Measurements from ENCODE around the gene SLC18A3. TPM values are rescaled to one million over a fixed set of nuclear protein-coding genes. Genes with fewer than 3 reads are reported as not detected.

SLC18A3 gene
- total RNA-seq, result 1 to 10 TPM; 1.9 to 5.2 TPM
- 10 to 100 TPM; 17.0 to 19.9 TPM for polyA plus RNA-seq (ENCODE audit: insufficient read length in 2 of 2)
- long read RNA-seq, donor 1, transcript SLC18A3-201 (1 exons, 2,420 nt), result major isoform, 26 of 26 reads
- long read RNA-seq, donor 1, partial matches to known transcripts, result 0 of 26 reads
- long read RNA-seq, donor 1, other reads (novel, unspliced or antisense), result 0 of 26 reads
- long read RNA-seq, donor 2, transcript SLC18A3-201 (1 exons, 2,420 nt), result major isoform, 7 of 7 reads
- long read RNA-seq, donor 2, partial matches to known transcripts, result 0 of 7 reads
- long read RNA-seq, donor 2, other reads (novel, unspliced or antisense), result 0 of 7 reads
- long read RNA-seq, donor 3, transcript SLC18A3-201 (1 exons, 2,420 nt), result major isoform, 12 of 12 reads
- long read RNA-seq, donor 3, partial matches to known transcripts, result 0 of 12 reads
- long read RNA-seq, donor 3, other reads (novel, unspliced or antisense), result 0 of 12 reads
- long read RNA-seq, donor 4, result 0 reads

DNA sequence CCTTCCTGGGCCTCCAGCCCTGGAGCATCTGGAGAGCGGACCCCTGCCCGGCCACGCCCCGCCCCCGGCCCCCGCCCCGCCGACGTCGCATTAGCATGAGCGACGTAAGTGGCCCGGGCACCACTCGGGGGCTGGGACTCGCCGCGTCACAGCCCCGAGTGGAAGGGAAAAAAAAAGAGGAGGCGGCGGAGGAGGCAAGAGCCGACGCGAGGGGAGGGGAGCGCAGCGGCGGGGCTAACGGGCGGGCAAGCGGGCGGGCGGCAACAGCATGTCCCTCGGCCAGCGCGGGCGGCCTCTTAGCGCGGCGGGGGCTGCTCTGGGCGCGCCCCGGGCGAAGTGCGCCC is at the start of gene SLC18A3:
SLC18A3 (plus strand) TSS at position 197 of the 344 bp plus-strand sequence. CDS start 431 bp downstream, outside the sequence.
- no peaks in the 10 kb centered on the region for H3K36me3 ChIP-seq (ENCODE audit: control insufficient read depth, insufficient read depth, low read length)
- no peak within 1 kb of the TSS for H3K27ac ChIP-seq (ENCODE audit: low read depth, low read length)
- DNase-seq (ENCODE audit: low read depth in 4 of 6, low spot score in 6 of 6), result peak in 1 of 6 donors; percentile 65
- no peaks in the 10 kb centered on the region for H3K9me3 ChIP-seq (ENCODE audit: control insufficient read depth, insufficient read depth, low read length)
- H3K27me3 ChIP-seq (ENCODE audit: control insufficient read depth, insufficient read depth, low read length), result peaks cover 84% of the 10 kb centered on the region
- H3K4me1 ChIP-seq (ENCODE audit: control insufficient read depth, insufficient read depth, low read length), result peaks cover 79% of the 10 kb centered on the region
- H3K4me3 ChIP-seq (ENCODE audit: low read depth, low read length), result peak within 1 kb of the TSS; percentile 1
- 0% methylated on average over 43 of the region's 43 CpGs for WGBS (ENCODE audit: insufficient coverage)

DNA sequence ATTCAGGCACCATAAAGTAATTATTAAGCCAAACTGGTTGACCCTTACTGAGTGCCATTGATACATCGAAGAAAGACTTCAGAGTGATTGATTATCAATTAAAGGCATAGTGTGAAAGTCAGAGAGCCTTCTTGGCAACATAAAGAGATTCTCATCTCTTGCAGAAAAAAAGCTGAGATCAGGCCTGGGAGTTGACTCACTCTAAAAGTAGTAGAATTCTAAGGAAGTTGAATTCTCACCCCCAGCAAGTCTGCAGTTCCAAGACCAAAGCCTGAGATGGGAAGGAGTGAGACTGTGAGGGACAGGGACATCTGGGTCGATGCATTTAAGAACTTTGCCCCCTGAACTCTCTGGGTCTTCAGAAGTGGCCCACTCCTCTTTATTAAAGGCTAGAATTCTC is 49.6 kb upstream of the SLC18A3 start:
- H3K4me3 ChIP-seq (ENCODE audit: low read depth, low read length), result no peak overlapping the region
- 25% methylated on average over 1 of the region's 2 CpGs for WGBS (ENCODE audit: insufficient coverage)
- no peaks in the 10 kb centered on the region for H3K9me3 ChIP-seq (ENCODE audit: control insufficient read depth, insufficient read depth, low read length)

DNA sequence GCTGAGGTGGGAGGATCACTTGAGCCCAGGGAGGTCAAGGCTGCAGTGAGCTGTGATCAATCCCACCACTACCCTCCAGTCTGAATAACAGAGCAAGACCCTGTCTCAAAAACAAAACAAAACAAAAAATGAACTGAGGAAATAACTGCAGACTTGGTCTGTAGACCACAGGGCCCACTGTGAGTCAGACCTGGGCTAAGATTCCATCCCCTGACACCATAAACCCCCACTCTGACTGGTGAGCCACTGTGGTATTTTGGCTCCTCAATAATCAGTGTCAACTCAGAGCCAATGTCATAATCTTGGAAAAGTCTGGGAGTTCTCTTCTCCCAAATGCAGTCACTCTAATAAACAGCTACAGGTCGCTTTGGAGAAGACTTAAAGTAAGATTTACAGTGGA is 47.2 kb upstream of the SLC18A3 start:
- 40% methylated on average over 1 of the region's 1 CpG for WGBS (ENCODE audit: insufficient coverage)
- Histone ChIP-seq H3K27me3 (ENCODE audit: control insufficient read depth, insufficient read depth, low read length) (peaks cover 3% of the 10 kb centered on the region), H3K4me1 (ENCODE audit: control insufficient read depth, insufficient read depth, low read length) (no peaks in the 10 kb centered on the region), H3K27ac (ENCODE audit: low read depth, low read length) (no peak overlapping the region), H3K9me3 (ENCODE audit: control insufficient read depth, insufficient read depth, low read length) (no peaks in the 10 kb centered on the region), H3K36me3 (ENCODE audit: control insufficient read depth, insufficient read depth, low read length) (no peaks in the 10 kb centered on the region), H3K4me3 (ENCODE audit: low read depth, low read length) (no peak overlapping the region)
- no peak for DNase-seq (ENCODE audit: low read depth in 4 of 6, low spot score in 6 of 6)

More for the DNA sequence above, 49.6 kb upstream of the SLC18A3 start:
- Histone ChIP-seq H3K4me1 (ENCODE audit: control insufficient read depth, insufficient read depth, low read length) (no peaks in the 10 kb centered on the region), H3K27me3 (ENCODE audit: control insufficient read depth, insufficient read depth, low read length) (peaks cover 3% of the 10 kb centered on the region), H3K27ac (ENCODE audit: low read depth, low read length) (no peak overlapping the region), H3K36me3 (ENCODE audit: control insufficient read depth, insufficient read depth, low read length) (no peaks in the 10 kb centered on the region)
- no peak for DNase-seq (ENCODE audit: low read depth in 4 of 6, low spot score in 6 of 6)

DNA sequence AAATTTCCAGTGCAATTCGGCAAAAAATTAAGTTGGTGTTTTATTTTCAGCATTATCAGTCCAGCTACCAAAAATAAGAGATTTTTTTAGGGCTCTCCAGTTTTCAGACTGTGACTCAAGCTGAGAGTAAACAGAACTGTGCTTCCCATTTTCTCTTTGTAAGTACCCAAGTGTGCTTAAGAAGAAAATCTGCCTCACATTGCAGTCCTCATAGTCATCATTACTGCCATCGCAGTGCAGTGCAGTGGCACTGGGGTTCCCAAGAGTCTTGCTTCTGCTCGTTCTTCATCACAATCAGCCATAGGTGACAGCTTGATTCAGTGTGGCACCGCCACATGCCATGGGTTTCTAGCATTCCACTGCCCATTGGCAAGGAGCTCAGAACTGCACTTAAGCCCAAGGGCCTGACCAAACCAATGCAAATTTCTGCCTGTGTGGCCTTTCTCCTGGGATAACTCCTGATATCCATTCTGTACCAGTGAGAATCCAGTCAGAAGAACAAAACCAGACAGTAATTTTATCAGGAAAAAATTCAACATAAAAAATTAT is 45.6 kb upstream of the SLC18A3 start:
- Histone ChIP-seq H3K4me1 (ENCODE audit: control insufficient read depth, insufficient read depth, low read length) (no peaks in the 10 kb centered on the region), H3K27me3 (ENCODE audit: control insufficient read depth, insufficient read depth, low read length) (peaks cover 3% of the 10 kb centered on the region), H3K9me3 (ENCODE audit: control insufficient read depth, insufficient read depth, low read length) (no peaks in the 10 kb centered on the region), H3K36me3 (ENCODE audit: control insufficient read depth, insufficient read depth, low read length) (no peaks in the 10 kb centered on the region), H3K27ac (ENCODE audit: low read depth, low read length) (no peak overlapping the region), H3K4me3 (ENCODE audit: low read depth, low read length) (no peak overlapping the region)
- 82% methylated on average over 3 of the region's 4 CpGs for WGBS (ENCODE audit: insufficient coverage)
- no peak for DNase-seq (ENCODE audit: low read depth in 4 of 6, low spot score in 6 of 6)

GRCh38 chr10:49567810-49568209 is 42.3 kb upstream of the SLC18A3 start:
- Histone ChIP-seq H3K36me3 (ENCODE audit: control insufficient read depth, insufficient read depth, low read length) (no peaks in the 10 kb centered on the region), H3K9me3 (ENCODE audit: control insufficient read depth, insufficient read depth, low read length) (no peaks in the 10 kb centered on the region)
- no CpG with 5 or more reads among the region's 1 CpG for WGBS (ENCODE audit: insufficient coverage)

GRCh38 chr10:49568235-49568634 is 41.9 kb upstream of the SLC18A3 start:
- no peak for DNase-seq (ENCODE audit: low read depth in 4 of 6, low spot score in 6 of 6)
- H3K27me3 ChIP-seq (ENCODE audit: control insufficient read depth, insufficient read depth, low read length), result no peaks in the 10 kb centered on the region
- no peaks in the 10 kb centered on the region for H3K9me3 ChIP-seq (ENCODE audit: control insufficient read depth, insufficient read depth, low read length)
- H3K4me1 ChIP-seq (ENCODE audit: control insufficient read depth, insufficient read depth, low read length), result peaks cover 4% of the 10 kb centered on the region
- H3K4me3 ChIP-seq (ENCODE audit: low read depth, low read length), result no peak overlapping the region
- no peaks in the 10 kb centered on the region for H3K36me3 ChIP-seq (ENCODE audit: control insufficient read depth, insufficient read depth, low read length)
- WGBS (ENCODE audit: insufficient coverage), result 71% methylated on average over 2 of the region's 2 CpGs
- no peak overlapping the region for H3K27ac ChIP-seq (ENCODE audit: low read depth, low read length)

More at GRCh38 chr10:49567810-49568209, 42.3 kb upstream of the SLC18A3 start:
- H3K27me3 ChIP-seq (ENCODE audit: control insufficient read depth, insufficient read depth, low read length), result no peaks in the 10 kb centered on the region
- no peak overlapping the region for H3K27ac ChIP-seq (ENCODE audit: low read depth, low read length)
- peaks cover 4% of the 10 kb centered on the region for H3K4me1 ChIP-seq (ENCODE audit: control insufficient read depth, insufficient read depth, low read length)
- H3K4me3 ChIP-seq (ENCODE audit: low read depth, low read length), result no peak overlapping the region
- DNase-seq (ENCODE audit: low read depth in 4 of 6, low spot score in 6 of 6), result no peak

- DNase-seq (ENCODE audit: low read depth in 4 of 6, low spot score in 6 of 6), result no peak
- H3K4me3 ChIP-seq (ENCODE audit: low read depth, low read length), result no peak overlapping the region
- no peaks in the 10 kb centered on the region for H3K36me3 ChIP-seq (ENCODE audit: control insufficient read depth, insufficient read depth, low read length)
- 86% methylated on average over 1 of the region's 3 CpGs for WGBS (ENCODE audit: insufficient coverage)
- H3K4me1 ChIP-seq (ENCODE audit: control insufficient read depth, insufficient read depth, low read length), result peaks cover 4% of the 10 kb centered on the region
- H3K27me3 ChIP-seq (ENCODE audit: control insufficient read depth, insufficient read depth, low read length), result no peaks in the 10 kb centered on the region
- H3K9me3 ChIP-seq (ENCODE audit: control insufficient read depth, insufficient read depth, low read length), result no peaks in the 10 kb centered on the region
- no peak overlapping the region for H3K27ac ChIP-seq (ENCODE audit: low read depth, low read length)
Measured at GRCh38 chr10:49569031-49569631, 41.0 kb upstream of the SLC18A3 start.

- WGBS (ENCODE audit: insufficient coverage), result no CpG with 5 or more reads among the region's 2 CpGs
- no peaks in the 10 kb centered on the region for H3K9me3 ChIP-seq (ENCODE audit: control insufficient read depth, insufficient read depth, low read length)
- peaks cover 4% of the 10 kb centered on the region for H3K4me1 ChIP-seq (ENCODE audit: control insufficient read depth, insufficient read depth, low read length)
- H3K4me3 ChIP-seq (ENCODE audit: low read depth, low read length), result no peak overlapping the region
- no peaks in the 10 kb centered on the region for H3K36me3 ChIP-seq (ENCODE audit: control insufficient read depth, insufficient read depth, low read length)
- H3K27ac ChIP-seq (ENCODE audit: low read depth, low read length), result no peak overlapping the region
- DNase-seq (ENCODE audit: low read depth in 4 of 6, low spot score in 6 of 6), result peak in 1 of 6 donors; percentile 4
- no peaks in the 10 kb centered on the region for H3K27me3 ChIP-seq (ENCODE audit: control insufficient read depth, insufficient read depth, low read length)
Measured at GRCh38 chr10:49571388-49571787, 38.7 kb upstream of the SLC18A3 start.

DNA sequence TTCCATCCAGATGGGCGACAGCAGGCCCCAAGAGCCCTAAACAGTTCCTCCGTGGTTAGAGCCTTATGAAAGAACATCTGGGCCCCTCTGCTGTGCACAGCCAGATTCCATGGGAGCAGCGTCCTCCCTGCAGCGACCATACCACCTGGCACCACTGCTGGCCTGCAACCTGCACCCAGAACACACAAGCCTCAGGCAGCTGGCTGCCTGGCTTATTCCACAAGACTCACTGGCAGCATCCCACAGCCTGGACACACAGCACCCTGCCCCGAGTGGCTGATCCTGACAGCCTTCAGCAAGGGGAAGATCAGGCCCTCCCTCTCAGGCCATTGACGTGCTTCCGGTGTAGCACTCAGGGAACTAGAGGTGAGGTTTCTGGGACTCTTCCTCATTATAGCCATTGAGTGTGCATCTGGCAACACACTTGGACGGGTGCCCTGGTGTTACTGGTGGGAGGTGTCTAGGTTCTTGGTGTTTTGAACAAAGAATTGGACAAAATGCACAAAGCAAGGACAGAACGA is 37.5 kb upstream of the SLC18A3 start:
- no peak overlapping the region for H3K27ac ChIP-seq (ENCODE audit: low read depth, low read length)
- H3K4me3 ChIP-seq (ENCODE audit: low read depth, low read length), result no peak overlapping the region
- no peaks in the 10 kb centered on the region for H3K9me3 ChIP-seq (ENCODE audit: control insufficient read depth, insufficient read depth, low read length)
- no peaks in the 10 kb centered on the region for H3K36me3 ChIP-seq (ENCODE audit: control insufficient read depth, insufficient read depth, low read length)
- no peak for DNase-seq (ENCODE audit: low read depth in 4 of 6, low spot score in 6 of 6)
- H3K4me1 ChIP-seq (ENCODE audit: control insufficient read depth, insufficient read depth, low read length), result peaks cover 4% of the 10 kb centered on the region
- H3K27me3 ChIP-seq (ENCODE audit: control insufficient read depth, insufficient read depth, low read length), result no peaks in the 10 kb centered on the region
- 71% methylated on average over 9 of the region's 9 CpGs for WGBS (ENCODE audit: insufficient coverage)

All from spinal cord (tissue), 10 donors.